Measurements from ENCODE around the gene GFAP.

Gene GFAP

DNA sequence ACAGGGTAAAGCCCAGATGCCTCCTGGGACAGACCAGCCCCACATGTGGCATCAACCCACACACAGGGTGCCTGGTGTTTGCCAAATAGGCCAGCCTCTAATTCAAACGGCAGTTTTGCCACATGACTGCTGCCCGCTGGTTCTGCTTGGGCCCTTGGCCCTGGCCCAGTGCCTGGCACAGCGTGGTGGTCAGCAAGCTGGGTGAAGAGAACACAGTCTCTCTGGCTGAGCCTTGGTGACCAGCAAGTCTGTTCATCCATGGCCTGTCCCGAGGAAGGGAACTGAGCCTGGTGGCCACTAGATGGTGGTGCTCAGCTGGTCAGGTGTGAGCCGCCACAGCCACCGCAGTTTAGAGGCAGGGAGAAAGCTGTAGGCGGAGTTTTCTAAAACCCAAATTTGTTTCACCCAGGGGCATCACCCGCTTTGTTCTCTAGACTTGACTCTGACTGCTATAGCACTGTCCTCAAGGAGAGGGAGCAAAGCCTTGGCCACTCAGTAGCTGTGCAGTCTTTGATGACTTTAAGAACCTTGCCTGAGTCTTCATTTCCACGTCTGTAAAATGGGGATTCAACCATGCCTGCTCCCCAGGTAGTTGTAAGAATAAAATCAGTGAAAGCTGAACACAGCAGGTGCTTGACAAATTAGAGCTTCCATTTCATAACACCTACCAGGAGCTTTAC, 4.7 kb upstream of the GFAP start:
- no peak overlapping the region for H3K9ac ChIP-seq (ENCODE audit: low read depth, low read length, poor library complexity)
- H3K23ac ChIP-seq (ENCODE audit: low read depth, low read length, poor library complexity) = no peak overlapping the region
- no peak overlapping the region for H3K4me2 ChIP-seq (ENCODE audit: insufficient read depth, low read length, poor library complexity, severe bottlenecking)
- H3K36me3 ChIP-seq (replicated peaks in 1 of 2; ENCODE audit: control insufficient read depth in 2 of 2, insufficient read depth in 2 of 2, low read length in 2 of 2) = peaks cover 0 to 4% of the 10 kb centered on the region in 2 donors
- no peak overlapping the region for H2BK120ac ChIP-seq (ENCODE audit: low read depth, low read length)
- no peak overlapping the region for H2BK5ac ChIP-seq (ENCODE audit: low read length)
- no peak overlapping the region for H2BK12ac ChIP-seq (ENCODE audit: low read length)
- DNase-seq (ENCODE audit: low spot score) = peak; percentile 65
- H3K4ac ChIP-seq (ENCODE audit: low read length) = no peak overlapping the region
- peaks cover 14 to 28% of the 10 kb centered on the region in 2 donors for H3K4me1 ChIP-seq (ENCODE audit: control insufficient read depth in 2 of 2, insufficient read depth in 1 of 2, low read depth in 1 of 2, low read length in 2 of 2)
- peak overlapping the region; percentile 31 for H3K18ac ChIP-seq (ENCODE audit: low read length)
- no peak overlapping the region for H2AK5ac ChIP-seq (ENCODE audit: low read depth, low read length)
- no CpG with 5 or more reads among the region's 9 CpGs for WGBS, 2 donors (ENCODE audit: extremely low coverage in 2 of 2, insufficient read length in 2 of 2, insufficient replicate concordance in 1 of 2)
- no peak overlapping the region for H3K14ac ChIP-seq (ENCODE audit: low read length)
- H3K27ac ChIP-seq (replicated peaks; ENCODE audit: low read length) = no peak overlapping the region
- peaks cover 0 to 16% (median 0%) of the 10 kb centered on the region in 3 experiments for H3K27me3 ChIP-seq (ENCODE audit: control insufficient read depth in 3 of 3, insufficient read depth in 3 of 3, low read depth in 1 of 3, low read length in 3 of 3)
- peak overlapping the region; percentile 23 for H4K91ac ChIP-seq (ENCODE audit: low read depth, low read length, poor library complexity)
- peak overlapping the region; percentile 34 for H2BK15ac ChIP-seq (ENCODE audit: low read length)
- H4K8ac ChIP-seq (ENCODE audit: low read depth, low read length) = no peak overlapping the region
- H3K79me1 ChIP-seq (ENCODE audit: low read depth, low read length) = no peaks in the 10 kb centered on the region
- H3K4me3 ChIP-seq (ENCODE audit: low read length in 2 of 2) = no peak overlapping the region
- peak overlapping the region; percentile 66 for H2AFZ ChIP-seq (ENCODE audit: low read length)
- H3K9me3 ChIP-seq (replicated peaks in 1 of 2; ENCODE audit: control insufficient read depth in 2 of 2, insufficient read depth in 1 of 2, low read depth in 1 of 2, low read length in 2 of 2) = no peaks in the 10 kb centered on the region

DNA sequence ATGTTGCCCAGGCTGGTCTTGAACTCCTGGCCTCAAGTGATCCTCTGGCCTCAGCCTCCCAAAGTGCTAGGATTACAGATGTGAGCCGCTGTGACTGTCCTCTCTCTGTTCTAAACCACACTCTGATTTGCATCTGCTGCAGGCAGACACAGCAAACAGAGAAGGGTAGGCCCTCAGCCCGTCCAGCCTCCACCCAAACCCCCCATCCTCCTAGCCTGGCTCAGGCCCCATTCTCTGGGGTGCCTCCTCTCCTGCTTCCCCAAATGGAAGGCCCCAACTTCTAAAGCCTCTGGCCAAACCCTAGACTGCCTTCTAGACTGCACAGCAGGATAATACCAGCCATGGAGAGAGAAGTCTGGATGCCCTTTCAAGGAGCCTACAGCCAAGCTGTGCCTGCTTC, 4.1 kb upstream of the GFAP start:
- Histone ChIP-seq H2BK5ac (ENCODE audit: low read length) (no peak overlapping the region), H4K8ac (ENCODE audit: low read depth, low read length) (no peak overlapping the region), H3K23ac (ENCODE audit: low read depth, low read length, poor library complexity) (no peak overlapping the region), H3K14ac (ENCODE audit: low read length) (no peak overlapping the region), H3K4me1 (ENCODE audit: control insufficient read depth in 2 of 2, insufficient read depth in 1 of 2, low read depth in 1 of 2, low read length in 2 of 2) (peaks cover 14 to 28% of the 10 kb centered on the region in 2 donors), H2AK5ac (ENCODE audit: low read depth, low read length) (peak overlapping the region; percentile 44), H2BK15ac (ENCODE audit: low read length) (peak overlapping the region; percentile 34), H3K9ac (ENCODE audit: low read depth, low read length, poor library complexity) (no peak overlapping the region), H3K4me2 (ENCODE audit: insufficient read depth, low read length, poor library complexity, severe bottlenecking) (no peak overlapping the region), H3K36me3 (replicated peaks in 1 of 2; ENCODE audit: control insufficient read depth in 2 of 2, insufficient read depth in 2 of 2, low read length in 2 of 2) (no peaks in the 10 kb centered on the region), H3K9me3 (replicated peaks in 1 of 2; ENCODE audit: control insufficient read depth in 2 of 2, insufficient read depth in 1 of 2, low read depth in 1 of 2, low read length in 2 of 2) (no peaks in the 10 kb centered on the region), H4K91ac (ENCODE audit: low read depth, low read length, poor library complexity) (peak overlapping the region; percentile 23), H3K27me3 (ENCODE audit: control insufficient read depth in 3 of 3, insufficient read depth in 3 of 3, low read depth in 1 of 3, low read length in 3 of 3) (peaks cover 0 to 16% (median under 1%) of the 10 kb centered on the region in 3 experiments), H3K18ac (ENCODE audit: low read length) (no peak overlapping the region), H2BK120ac (ENCODE audit: low read depth, low read length) (no peak overlapping the region), H3K79me1 (ENCODE audit: low read depth, low read length) (no peaks in the 10 kb centered on the region), H3K27ac (replicated peaks; ENCODE audit: low read length) (no peak overlapping the region), H2BK12ac (ENCODE audit: low read length) (no peak overlapping the region), H3K4ac (ENCODE audit: low read length) (no peak overlapping the region), H2AFZ (ENCODE audit: low read length) (peak overlapping the region; percentile 66), H3K4me3 (ENCODE audit: low read length in 2 of 2) (no peak overlapping the region)
- whole genome bisulfite sequencing, 2 donors (ENCODE audit: extremely low coverage in 2 of 2, insufficient read length in 2 of 2, insufficient replicate concordance in 1 of 2) = no CpG with 5 or more reads among the region's 2 CpGs
- DNase-seq (ENCODE audit: low spot score) = no peak

DNA sequence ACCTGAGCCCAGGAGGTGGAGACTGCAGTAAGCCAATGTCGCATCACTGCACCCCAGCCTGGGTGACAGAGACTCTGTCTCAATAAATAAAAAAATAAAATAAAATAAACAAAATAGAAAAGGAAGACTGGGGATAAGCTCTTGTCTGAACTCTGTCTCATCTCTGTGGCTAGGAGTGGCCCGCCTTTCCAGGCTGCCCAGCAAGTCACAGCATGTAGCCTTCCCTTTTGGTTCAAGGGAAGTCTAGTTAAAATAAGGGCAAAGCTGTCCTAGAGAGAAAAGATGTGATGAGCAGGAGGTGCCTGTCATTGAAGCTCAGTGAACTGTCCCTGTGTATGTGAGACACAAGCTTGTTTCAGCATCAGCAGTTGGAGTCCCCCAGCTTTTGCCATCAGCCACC, 2.7 kb upstream of the GFAP start:
- no peak overlapping the region for H3K4me3 ChIP-seq (ENCODE audit: low read length in 2 of 2)

DNA sequence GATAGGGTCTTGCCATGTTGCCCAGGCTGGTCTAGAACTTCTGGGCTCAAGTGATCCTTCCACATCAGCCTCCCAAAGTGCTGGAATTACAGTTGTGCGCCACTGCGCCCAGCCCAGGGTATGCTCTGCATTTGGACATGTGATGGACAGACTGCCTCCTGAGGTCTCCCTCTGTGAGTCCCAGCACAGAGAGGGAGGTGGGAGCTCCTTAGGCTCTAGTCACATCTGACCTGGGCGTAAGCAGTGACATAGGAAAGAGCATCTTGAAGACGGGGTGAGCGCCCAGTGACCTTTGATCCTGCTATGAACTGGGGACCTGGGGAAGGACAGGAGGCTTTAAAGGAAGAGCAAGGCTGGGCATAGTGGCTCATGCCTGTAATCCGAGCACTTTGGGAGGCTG, 2.2 kb upstream of the GFAP start:
- no peak overlapping the region for H3K18ac ChIP-seq (ENCODE audit: low read length)
- no peak overlapping the region for H2AFZ ChIP-seq (ENCODE audit: low read length)
- no peak overlapping the region for H4K91ac ChIP-seq (ENCODE audit: low read depth, low read length, poor library complexity)
- H3K27ac ChIP-seq (replicated peaks; ENCODE audit: low read length) = no peak overlapping the region
- H2BK12ac ChIP-seq (ENCODE audit: low read length) = no peak overlapping the region
- H3K4me2 ChIP-seq (ENCODE audit: insufficient read depth, low read length, poor library complexity, severe bottlenecking) = no peak overlapping the region
- peaks cover 0 to 26% (median 13%) of the 10 kb centered on the region in 3 experiments for H3K27me3 ChIP-seq (ENCODE audit: control insufficient read depth in 3 of 3, insufficient read depth in 3 of 3, low read depth in 1 of 3, low read length in 3 of 3)
- H3K14ac ChIP-seq (ENCODE audit: low read length) = peak overlapping the region; percentile 1
- no peaks in the 10 kb centered on the region for H3K9me3 ChIP-seq (replicated peaks in 1 of 2; ENCODE audit: control insufficient read depth in 2 of 2, insufficient read depth in 1 of 2, low read depth in 1 of 2, low read length in 2 of 2)
- H3K4me1 ChIP-seq (ENCODE audit: control insufficient read depth in 2 of 2, insufficient read depth in 1 of 2, low read depth in 1 of 2, low read length in 2 of 2) = peaks cover 14 to 24% of the 10 kb centered on the region in 2 donors
- H2AK5ac ChIP-seq (ENCODE audit: low read depth, low read length) = peak overlapping the region; percentile 35
- DNase-seq (ENCODE audit: low spot score) = no peak
- H3K9ac ChIP-seq (ENCODE audit: low read depth, low read length, poor library complexity) = no peak overlapping the region
- no CpG with 5 or more reads among the region's 6 CpGs for WGBS, 2 donors (ENCODE audit: extremely low coverage in 2 of 2, insufficient read length in 2 of 2, insufficient replicate concordance in 1 of 2)
- H3K79me1 ChIP-seq (ENCODE audit: low read depth, low read length) = no peaks in the 10 kb centered on the region
- H2BK5ac ChIP-seq (ENCODE audit: low read length) = no peak overlapping the region
- H2BK15ac ChIP-seq (ENCODE audit: low read length) = no peak overlapping the region
- no peak overlapping the region for H3K23ac ChIP-seq (ENCODE audit: low read depth, low read length, poor library complexity)
- H3K4ac ChIP-seq (ENCODE audit: low read length) = no peak overlapping the region
- H2BK120ac ChIP-seq (ENCODE audit: low read depth, low read length) = no peak overlapping the region
- H3K36me3 ChIP-seq (replicated peaks in 1 of 2; ENCODE audit: control insufficient read depth in 2 of 2, insufficient read depth in 2 of 2, low read length in 2 of 2) = no peaks in the 10 kb centered on the region
- no peak overlapping the region for H4K8ac ChIP-seq (ENCODE audit: low read depth, low read length)
- H3K4me3 ChIP-seq (ENCODE audit: low read length in 2 of 2) = no peak overlapping the region

More for the DNA sequence above, 2.7 kb upstream of the GFAP start:
- Histone ChIP-seq H4K8ac (ENCODE audit: low read depth, low read length) (no peak overlapping the region), H2BK5ac (ENCODE audit: low read length) (no peak overlapping the region), H2BK15ac (ENCODE audit: low read length) (no peak overlapping the region), H3K36me3 (replicated peaks in 1 of 2; ENCODE audit: control insufficient read depth in 2 of 2, insufficient read depth in 2 of 2, low read length in 2 of 2) (no peaks in the 10 kb centered on the region), H3K4ac (ENCODE audit: low read length) (no peak overlapping the region), H3K4me2 (ENCODE audit: insufficient read depth, low read length, poor library complexity, severe bottlenecking) (no peak overlapping the region), H3K27ac (replicated peaks; ENCODE audit: low read length) (no peak overlapping the region), H2BK12ac (ENCODE audit: low read length) (no peak overlapping the region), H2BK120ac (ENCODE audit: low read depth, low read length) (no peak overlapping the region), H3K18ac (ENCODE audit: low read length) (no peak overlapping the region), H3K79me1 (ENCODE audit: low read depth, low read length) (no peaks in the 10 kb centered on the region), H2AFZ (ENCODE audit: low read length) (no peak overlapping the region), H3K14ac (ENCODE audit: low read length) (no peak overlapping the region), H3K9ac (ENCODE audit: low read depth, low read length, poor library complexity) (no peak overlapping the region), H3K9me3 (replicated peaks in 1 of 2; ENCODE audit: control insufficient read depth in 2 of 2, insufficient read depth in 1 of 2, low read depth in 1 of 2, low read length in 2 of 2) (no peaks in the 10 kb centered on the region), H3K27me3 (ENCODE audit: control insufficient read depth in 3 of 3, insufficient read depth in 3 of 3, low read depth in 1 of 3, low read length in 3 of 3) (peaks cover 0 to 22% (median 9%) of the 10 kb centered on the region in 3 experiments), H3K4me1 (ENCODE audit: control insufficient read depth in 2 of 2, insufficient read depth in 1 of 2, low read depth in 1 of 2, low read length in 2 of 2) (peaks cover 14 to 27% of the 10 kb centered on the region in 2 donors), H2AK5ac (ENCODE audit: low read depth, low read length) (no peak overlapping the region), H3K23ac (ENCODE audit: low read depth, low read length, poor library complexity) (no peak overlapping the region), H4K91ac (ENCODE audit: low read depth, low read length, poor library complexity) (no peak overlapping the region)
- no peak for DNase-seq (ENCODE audit: low spot score)
- WGBS, 2 donors (ENCODE audit: extremely low coverage in 2 of 2, insufficient read length in 2 of 2, insufficient replicate concordance in 1 of 2) = no CpG with 5 or more reads among the region's 2 CpGs
